Germinal center (tissue), 1 donor: Measurements from ENCODE around the gene ENDOG.
"Not testable (repeated sequence)": the region's sequence is repeated elsewhere in the genome, so short reads cannot be mapped to it uniquely, and the experiment has no call there.

Source experiments
- DNase-seq: peaks from one replicate; pipeline ENCODE4 v3.0.0; 2012; ENCODE audit warnings: mixed read lengths, low spot score

The ENDOG gene

GRCh38 chr9:128818099-128818838 lies at the start of gene ENDOG:
TSS of gene ENDOG (plus strand) at chr9:128818500. CDS start at chr9:128818685, 185 bp downstream.
- peak; percentile 98 for DNase-seq

- DNase-seq, result no peak
Observed at GRCh38 chr9:128768606-128769005, 49.7 kb upstream of the ENDOG start.

- no peak for DNase-seq
Observed at GRCh38 chr9:128770286-128771030, 47.8 kb upstream of the ENDOG start.

- no peak for DNase-seq
Observed at GRCh38 chr9:128771094-128771721, 47.1 kb upstream of the ENDOG start.

- peak; percentile 97 for DNase-seq
Observed at GRCh38 chr9:128771745-128772519, 46.4 kb upstream of the ENDOG start, which contains the start of gene ZER1. TSS of gene ZER1 (minus strand) at chr9:128771927. CDS start at chr9:128755565, 16,362 bp downstream.

GRCh38 chr9:128773049-128773448 lies 45.3 kb upstream of the ENDOG start:
- no peak for DNase-seq

- no peak for DNase-seq
Observed at GRCh38 chr9:128774804-128775203, 43.5 kb upstream of the ENDOG start.

- not testable (repeated sequence) for DNase-seq
Observed at GRCh38 chr9:128780093-128780492, 38.2 kb upstream of the ENDOG start.

- DNase-seq, result no peak
Observed at GRCh38 chr9:128781187-128782070, 36.9 kb upstream of the ENDOG start.

GRCh38 chr9:128782669-128783068 lies 35.6 kb upstream of the ENDOG start:
- DNase-seq, result no peak

- DNase-seq, result no peak
Observed at GRCh38 chr9:128785427-128785826, 32.9 kb upstream of the ENDOG start.

GRCh38 chr9:128786681-128787601 lies 31.4 kb upstream of the ENDOG start, which contains the start of gene TBC1D13:
TSS of gene TBC1D13 (plus strand) at chr9:128787253. CDS start at chr9:128787354, 101 bp downstream.
- peak; percentile 95 for DNase-seq

GRCh38 chr9:128787659-128788058 lies 30.6 kb upstream of the ENDOG start:
- DNase-seq, result no peak

- DNase-seq, result no peak
Observed at GRCh38 chr9:128788445-128788844, 29.9 kb upstream of the ENDOG start.

GRCh38 chr9:128790536-128790935 lies 27.8 kb upstream of the ENDOG start:
- DNase-seq, result no peak

GRCh38 chr9:128792134-128792533 lies 26.2 kb upstream of the ENDOG start:
- no peak for DNase-seq

GRCh38 chr9:128792978-128793686 lies 25.2 kb upstream of the ENDOG start:
- no peak for DNase-seq

GRCh38 chr9:128794961-128795360 lies 23.3 kb upstream of the ENDOG start:
- DNase-seq, result not testable (repeated sequence)

GRCh38 chr9:128798896-128799295 lies 19.4 kb upstream of the ENDOG start:
- no peak for DNase-seq
